Measurements from ENCODE around the gene UFC1. TPM values are rescaled to one million over a fixed set of nuclear protein-coding genes. Genes with fewer than 3 reads are reported as not detected.
A peak's percentile ranks its signal among the peaks of the same experiment; 100 is the strongest.

UFC1 gene
- total and polyA plus RNA-seq, 2 donors (not counting 3 experiments of a cell fraction or from before 2014, with no cell fraction given): 102 to 149 TPM

GRCh38 chr1:161171191-161171590, 17.4 kb downstream of the UFC1 start:
- DNase-seq (ENCODE audit: low read depth, low spot score): no peak
- ChIA-PET POLR2A (no interaction called here), CTCF (interaction anchor here (0.7 to 2.3 kb wide), 6 partner anchors 9 to 211 kb away, joined by 3 to 8 read pairs (median 4); partner anchors contain the start of gene NDUFS2)
- BruUV-seq (replicated peaks): no TSS peak
- FAIRE-seq: no peak
- intact Hi-C loops (cut with micrococcal nuclease): no loop called here
- H3K27ac ChIP-seq (ENCODE audit: insufficient read depth, low read depth, low read length): no peak overlapping the region
- TF ChIP-seq MAX (IDR thresholded peaks at IDR 0.05; ENCODE audit: insufficient read depth, insufficient read length): no peak
- peak in 1 of 2 donors; percentile 20 for TF ChIP-seq CTCF (IDR thresholded peaks at IDR 0.05; ENCODE audit: extremely low read depth in 1 of 2, insufficient read depth in 1 of 2, low read depth in 1 of 2, low read length in 2 of 2)
- no peak for TF ChIP-seq EZH2 (IDR thresholded peaks at IDR 0.05; ENCODE audit: borderline replicate concordance, low read depth, low read length, severe bottlenecking)
- no peak for TF ChIP-seq MYC (IDR thresholded peaks at IDR 0.05; ENCODE audit: low read depth, low read length)
- no peak for TF ChIP-seq POLR2A (IDR thresholded peaks at IDR 0.05; ENCODE audit: low read depth, low read length)
- H3K4me3 ChIP-seq (replicated peaks in 1 of 3; ENCODE audit: insufficient read depth in 1 of 3, low read depth in 1 of 3, low read length in 3 of 3): no peak overlapping the region
- peaks cover 12% of the 10 kb centered on the region for H3K4me1 ChIP-seq (ENCODE audit: control insufficient read depth, extremely low read depth, insufficient read depth, low read length)
- H3K79me2 ChIP-seq (ENCODE audit: control insufficient read depth, insufficient read depth, low read length): peaks cover 2% of the 10 kb centered on the region
- no peaks in the 10 kb centered on the region for H3K9me3 ChIP-seq (replicated peaks; ENCODE audit: control insufficient read depth, insufficient read depth, low read length)
- no peaks in the 10 kb centered on the region for H3K27me3 ChIP-seq (ENCODE audit: control insufficient read depth in 2 of 2, insufficient read depth in 2 of 2, low read length in 2 of 2)
- H3K9ac ChIP-seq (replicated peaks; ENCODE audit: extremely low read depth, insufficient read depth, low read length): no peak overlapping the region
- no peak overlapping the region for H2AFZ ChIP-seq (ENCODE audit: low read depth, low read length)
- dilution Hi-C loops (cut with MboI; ENCODE audit: extremely low pct_ligation_motif_present, low sequenced_read_pairs): no loop called here
- no peak overlapping the region for H3K4me2 ChIP-seq (ENCODE audit: insufficient read depth, low read length)
- H3K36me3 ChIP-seq (ENCODE audit: control insufficient read depth in 2 of 2, extremely low read depth in 1 of 2, insufficient read depth in 2 of 2, low read length in 2 of 2): peaks cover 11 to 24% of the 10 kb centered on the region in 2 experiments
- no peaks in the 10 kb centered on the region for H3K9me1 ChIP-seq (replicated peaks; ENCODE audit: control insufficient read depth, extremely low read depth, insufficient read depth, low read length)
- H4K20me1 ChIP-seq (replicated peaks; ENCODE audit: control insufficient read depth, extremely low read depth, insufficient read depth, low read length): no peaks in the 10 kb centered on the region

- Histone ChIP-seq H3K36me3 (ENCODE audit: control insufficient read depth in 2 of 2, extremely low read depth in 1 of 2, insufficient read depth in 2 of 2, low read length in 2 of 2) (peaks cover 11 to 24% of the 10 kb centered on the region in 2 experiments), H2AFZ (ENCODE audit: low read depth, low read length) (no peak overlapping the region), H3K4me3 (replicated peaks in 1 of 3; ENCODE audit: insufficient read depth in 1 of 3, low read depth in 1 of 3, low read length in 3 of 3) (no peak overlapping the region), H3K27ac (ENCODE audit: insufficient read depth, low read depth, low read length) (no peak overlapping the region), H3K27me3 (ENCODE audit: control insufficient read depth in 2 of 2, insufficient read depth in 2 of 2, low read length in 2 of 2) (no peaks in the 10 kb centered on the region), H3K4me1 (ENCODE audit: control insufficient read depth, extremely low read depth, insufficient read depth, low read length) (peaks cover 12% of the 10 kb centered on the region), H3K9me1 (replicated peaks; ENCODE audit: control insufficient read depth, extremely low read depth, insufficient read depth, low read length) (no peaks in the 10 kb centered on the region), H3K79me2 (ENCODE audit: control insufficient read depth, insufficient read depth, low read length) (peaks cover 7% of the 10 kb centered on the region), H3K9me3 (replicated peaks; ENCODE audit: control insufficient read depth, insufficient read depth, low read length) (no peaks in the 10 kb centered on the region), H4K20me1 (replicated peaks; ENCODE audit: control insufficient read depth, extremely low read depth, insufficient read depth, low read length) (no peaks in the 10 kb centered on the region), H3K9ac (replicated peaks; ENCODE audit: extremely low read depth, insufficient read depth, low read length) (no peak overlapping the region), H3K4me2 (ENCODE audit: insufficient read depth, low read length) (no peak overlapping the region)
- dilution Hi-C loops (cut with MboI; ENCODE audit: extremely low pct_ligation_motif_present, low sequenced_read_pairs) (no loop called here), intact Hi-C loops (cut with micrococcal nuclease) (no loop called here)
- FAIRE-seq (no peak), DNase-seq (ENCODE audit: low read depth, low spot score) (no peak)
- POLR2A ChIA-PET: no interaction called here
- no peak for TF ChIP-seq CTCF (IDR thresholded peaks at IDR 0.05; ENCODE audit: extremely low read depth in 1 of 2, insufficient read depth in 1 of 2, low read depth in 1 of 2, low read length in 2 of 2)
- no peak for TF ChIP-seq POLR2A (IDR thresholded peaks at IDR 0.05; ENCODE audit: low read depth, low read length)
- TF ChIP-seq FOS (IDR thresholded peaks at IDR 0.05; ENCODE audit: borderline replicate concordance, insufficient read depth, low read length): no peak
- no peak for TF ChIP-seq MAX (IDR thresholded peaks at IDR 0.05; ENCODE audit: insufficient read depth, insufficient read length)
- no peak for TF ChIP-seq GATA2 (IDR thresholded peaks at IDR 0.05; ENCODE audit: insufficient read depth, insufficient read length, low read depth, low read length)
- no peak for TF ChIP-seq MYC (IDR thresholded peaks at IDR 0.05; ENCODE audit: low read depth, low read length)
- no peak for TF ChIP-seq JUN (IDR thresholded peaks at IDR 0.05; ENCODE audit: borderline replicate concordance, insufficient read depth, insufficient read length, low read depth)
- TF ChIP-seq EZH2 (IDR thresholded peaks at IDR 0.05; ENCODE audit: borderline replicate concordance, low read depth, low read length, severe bottlenecking): no peak
- no peak for TF ChIP-seq POLR2AphosphoS5 (IDR thresholded peaks at IDR 0.05; ENCODE audit: insufficient read depth, low read depth, low read length)
- BruUV-seq (replicated peaks): TSS peak; percentile 7
- CTCF ChIA-PET: interaction anchor here (1.7 to 2.3 kb wide), 3 partner anchors 10 to 210 kb away, joined by 5 to 8 read pairs (median 8); partner anchors contain the start of gene NDUFS2
Observed at GRCh38 chr1:161171696-161172095, 17.9 kb downstream of the UFC1 start.

All from endothelial cell of umbilical vein (primary cell).